Activated B cell treated with CpG ODN at 0.5 μM for 24 hours (primary cell): Measurements from ENCODE around the gene DLG3. TPM values are rescaled to one million over a fixed set of nuclear protein-coding genes. Genes with fewer than 3 reads are reported as not detected.

Experiments
- ATAC-seq: fragments of 200-7000 bp; cut with Tn5 transposase; one replicate; pipeline ENCODE4 v1.10.0; 2021; ENCODE audit warnings: low read depth, mild to moderate bottlenecking, moderate library complexity
- CTCF ChIA-PET: fragments of 350-600 bp; sonication (Branson Sonifier 250); formaldehyde crosslinking; loops from one replicate; lab custom pipeline; 2021; ENCODE audit warnings: antibody characterized with exemption; lab: Charles Lee
- POLR2A ChIA-PET: fragments of 350-600 bp; sonication (Branson Sonifier 250); formaldehyde crosslinking; loops from one replicate; lab custom pipeline; 2021; ENCODE audit warnings: antibody characterized with exemption; lab: Charles Lee
- DNase-seq: peaks from one replicate; pipeline ENCODE4 v3.0.0; 2022
- H3K27ac Mint-ChIP-seq: one replicate; pipeline ENCODE4 v1.8.0; 2020; ENCODE audit warnings: mixed read lengths
- H3K27me3 Mint-ChIP-seq: one replicate; pipeline ENCODE4 v1.8.0; 2021; ENCODE audit warnings: mixed read lengths
- H3K36me3 Mint-ChIP-seq: one replicate; pipeline ENCODE4 v1.8.0; 2021; ENCODE audit warnings: low read depth, mixed read lengths
- H3K4me1 Mint-ChIP-seq: one replicate; pipeline ENCODE4 v1.8.0; 2021; ENCODE audit warnings: mixed read lengths
- H3K4me3 Mint-ChIP-seq: one replicate; pipeline ENCODE4 v1.8.0; 2020; ENCODE audit warnings: mild to moderate bottlenecking, mixed read lengths
- H3K9me3 Mint-ChIP-seq: one replicate; pipeline ENCODE4 v1.8.0; 2020; ENCODE audit warnings: mixed read lengths
- CTCF ChIP-seq: fragments of 200-600 bp; IDR thresholded peaks from one replicate; pipeline ENCODE4 v1.8.0; 2022; ENCODE audit warnings: antibody characterized with exemption, mild to moderate bottlenecking
- intact Hi-C: fragments of 100-400 bp; cut with micrococcal nuclease; formaldehyde crosslinking; loops from one replicate; pipeline ENCODE4 v1.15.1; 2024
- total RNA-seq: library from RNA; stranded (reverse); gene quantifications from 2 replicates; pipeline ENCODE4 v1.2.3, GENCODE V29; 2022

DLG3 gene
- total RNA-seq, 1 donor from 2014 or later = 2.4 TPM

- POLR2A ChIA-PET = no interaction called here
- TF ChIP-seq CTCF = no peak
- intact Hi-C loops = loop anchor here (5.0 to 10.0 kb wide), 2 partner anchors 102 to 360 kb away; no protein-coding TSS in a partner anchor
- H3K4me1 Mint-ChIP-seq = no peaks in the 10 kb centered on the region
- H3K27me3 Mint-ChIP-seq = peaks cover 2% of the 10 kb centered on the region
- CTCF ChIA-PET = no interaction called here
- DNase-seq (no peak), ATAC-seq (no peak)
- H3K36me3 Mint-ChIP-seq = no peaks in the 10 kb centered on the region
- no peaks in the 10 kb centered on the region for H3K9me3 Mint-ChIP-seq
- H3K27ac Mint-ChIP-seq = no peak overlapping the region
- H3K4me3 Mint-ChIP-seq = no peak overlapping the region
Measured at GRCh38 chrX:70554523-70554922, 109.9 kb downstream of the DLG3 start.

- H3K36me3 Mint-ChIP-seq = no peaks in the 10 kb centered on the region
- no peaks in the 10 kb centered on the region for H3K9me3 Mint-ChIP-seq
- CTCF ChIA-PET = no interaction called here
- H3K4me1 Mint-ChIP-seq = no peaks in the 10 kb centered on the region
- peaks cover 2% of the 10 kb centered on the region for H3K27me3 Mint-ChIP-seq
- no peak overlapping the region for H3K4me3 Mint-ChIP-seq
- intact Hi-C loops = loop anchor here (5.0 to 10.0 kb wide), 2 partner anchors 103 to 360 kb away; no protein-coding TSS in a partner anchor
- no peak for TF ChIP-seq CTCF
- no peak overlapping the region for H3K27ac Mint-ChIP-seq
- ATAC-seq (no peak), DNase-seq (no peak)
- POLR2A ChIA-PET = no interaction called here
Measured at GRCh38 chrX:70554948-70555347, 110.3 kb downstream of the DLG3 start.

Other genes with a start within 250 kb of the DLG3 start
- gene AWAT1, start 210.2 kb upstream of the DLG3 start, total RNA-seq = not detected in 2 replicates
- gene P2RY4, start 184.6 kb upstream of the DLG3 start, total RNA-seq = 0.44 TPM in 1 of 2 replicates, not detected in the other
- not detected in 2 replicates for gene ARR3, start 176.5 kb upstream of the DLG3 start, total RNA-seq
- gene RAB41, start 162.7 kb upstream of the DLG3 start, total RNA-seq = not detected in 2 replicates
- 17.1 and 18.5 TPM in 2 replicates for gene PDZD11, start 154.9 kb upstream of the DLG3 start, total RNA-seq
- gene KIF4A, start 154.7 kb upstream of the DLG3 start, total RNA-seq = 0.49 TPM in 2 replicates
- not detected in 2 replicates for gene GDPD2, start 21.5 kb upstream of the DLG3 start, total RNA-seq